GM12892 (cell line): ENCODE results near the gene IGFLR1.

Experiments
- POLR2A ChIP-seq: IDR thresholded peaks from 2 replicates; pipeline ENCODE4 v1.6.1; 2011; ENCODE audit warnings: low read depth, low read length, control low read depth
- POLR2AphosphoS5 ChIP-seq: IDR thresholded peaks from 2 replicates; pipeline ENCODE4 v1.6.1; 2011; ENCODE audit warnings: low read depth, low read length, control low read depth
- TAF1 ChIP-seq: IDR thresholded peaks from 2 replicates; pipeline ENCODE4 v1.6.1; 2011; ENCODE audit warnings: low read depth, mild to moderate bottlenecking, control low read depth, low read length, borderline replicate concordance

DNA sequence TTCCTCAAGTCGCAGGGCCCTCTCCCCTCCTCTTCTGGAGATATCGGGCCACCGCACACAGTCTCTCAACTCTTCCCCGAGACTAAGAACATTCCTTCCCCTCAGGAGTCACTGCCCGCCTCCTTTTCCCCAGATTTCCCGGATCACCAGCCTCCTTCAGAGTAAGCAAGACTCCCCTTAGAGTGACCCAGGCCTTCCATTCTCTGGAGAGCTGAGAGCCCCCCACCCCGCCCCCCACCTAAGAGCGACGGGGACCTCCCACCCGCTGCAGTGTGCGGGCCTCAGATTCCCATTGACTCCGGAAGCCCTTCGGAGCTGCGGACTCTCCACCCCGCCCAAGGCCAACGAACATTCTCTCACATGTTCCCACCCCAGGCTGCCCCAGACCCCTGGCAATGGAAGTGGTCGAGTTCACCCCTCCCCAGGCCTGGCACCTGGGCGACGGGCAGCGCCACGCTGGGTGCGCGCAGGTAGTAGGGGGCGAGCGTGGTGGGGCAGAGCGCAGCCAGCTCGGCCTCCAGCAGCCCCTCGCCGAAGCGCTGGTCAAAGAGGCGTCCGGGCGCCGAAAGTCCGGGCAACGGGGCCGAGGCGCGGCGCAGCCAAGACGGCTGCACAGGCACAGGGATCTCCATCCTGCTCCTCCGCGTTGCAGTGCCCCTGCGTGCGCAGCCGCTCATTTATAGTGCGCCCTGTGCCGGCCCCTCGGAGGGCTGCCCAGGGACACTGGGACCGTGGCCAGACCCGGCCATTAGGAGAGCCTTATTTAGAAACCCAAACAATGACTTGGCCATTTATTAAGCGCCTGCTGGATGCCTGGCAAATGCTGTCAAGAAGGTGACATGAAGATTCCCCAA is 14.4 kb upstream of the IGFLR1 start, which contains the start of gene HSPB6:
- TF ChIP-seq POLR2A (no peak), POLR2AphosphoS5 (no peak), TAF1 (no peak)
